RPMI7951 (cell line): ENCODE data around the gene OTUD7B. TPM values are rescaled to one million over a fixed set of nuclear protein-coding genes. Genes with fewer than 3 reads are reported as not detected.
"Not testable (repeated sequence)": the region's sequence is repeated elsewhere in the genome, so short reads cannot be mapped to it uniquely, and the experiment has no call there.

Source experiments
- DNase-seq: peaks from one replicate; pipeline ENCODE4 v3.0.0-alpha.2; 2012; ENCODE audit warnings: low read depth
- total RNA-seq: library from RNA; depleted of rRNA; stranded (reverse); fragments of >200 nt; shearing (Covaris generic); gene quantifications from 2 replicates; pipeline ENCODE4 v1.2.3, GENCODE V29; 2014

The OTUD7B gene
- total RNA-seq, 1 experiment from 2014 or later, result 7.2 TPM

DNA sequence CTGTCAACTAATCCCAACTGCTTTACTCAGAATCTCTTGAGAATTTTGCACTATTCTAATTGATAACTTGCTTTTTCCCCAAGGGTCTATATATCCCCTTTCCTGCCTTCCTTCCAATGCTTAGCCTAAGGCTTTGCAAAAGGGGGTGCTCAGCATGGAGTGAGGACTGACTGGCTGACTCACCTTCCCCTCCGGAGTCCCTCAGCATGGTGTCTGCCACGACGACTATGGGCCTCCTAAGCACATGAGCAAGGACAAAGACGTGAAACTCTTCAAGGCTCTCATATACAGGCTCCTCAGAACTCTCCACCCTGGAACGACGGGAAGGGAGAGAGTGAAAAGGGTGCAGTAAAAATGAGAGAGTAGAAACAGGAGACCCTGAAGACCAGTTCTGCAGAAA is 60.6 kb downstream of the OTUD7B start:
- DNase-seq, result no peak

DNA sequence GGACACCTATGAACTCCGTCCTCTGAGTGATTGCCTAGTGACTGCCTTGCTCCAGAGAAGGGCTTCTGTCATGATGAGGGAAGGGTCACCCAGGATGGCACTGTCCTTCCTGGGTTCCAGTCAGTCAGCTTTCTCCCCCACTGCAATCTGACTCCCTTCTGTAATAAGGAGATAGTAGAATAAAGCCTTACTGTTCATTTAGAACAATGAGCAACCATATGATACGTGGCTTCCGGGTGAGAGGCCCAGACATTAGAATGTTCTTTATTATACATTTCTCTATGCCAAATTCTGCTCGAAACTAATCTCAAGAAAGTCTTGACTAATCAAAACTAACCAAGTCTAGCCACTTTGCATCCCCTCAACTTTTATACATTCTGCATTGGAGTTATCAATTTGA is 65.3 kb downstream of the OTUD7B start:
- DNase-seq, result no peak

DNA sequence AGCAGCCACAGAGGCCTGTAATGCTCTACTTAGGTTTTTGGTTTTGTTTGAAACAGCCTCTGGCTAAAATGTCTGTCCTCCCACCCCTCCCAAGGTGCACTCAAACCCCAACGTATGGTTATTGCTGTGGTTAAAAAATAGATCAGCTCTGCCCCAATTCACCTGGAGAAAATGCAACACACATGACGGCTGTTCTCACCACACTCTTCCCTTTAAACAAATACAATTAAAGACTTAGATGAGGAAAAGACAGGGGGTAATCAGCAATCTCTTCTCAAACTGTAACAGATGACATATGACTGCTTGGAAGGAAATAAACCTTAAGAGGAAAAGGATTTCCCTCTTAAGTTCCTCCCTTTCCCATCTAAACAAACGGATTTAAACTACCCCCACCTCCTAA is 67.6 kb downstream of the OTUD7B start:
- DNase-seq, result no peak

DNA sequence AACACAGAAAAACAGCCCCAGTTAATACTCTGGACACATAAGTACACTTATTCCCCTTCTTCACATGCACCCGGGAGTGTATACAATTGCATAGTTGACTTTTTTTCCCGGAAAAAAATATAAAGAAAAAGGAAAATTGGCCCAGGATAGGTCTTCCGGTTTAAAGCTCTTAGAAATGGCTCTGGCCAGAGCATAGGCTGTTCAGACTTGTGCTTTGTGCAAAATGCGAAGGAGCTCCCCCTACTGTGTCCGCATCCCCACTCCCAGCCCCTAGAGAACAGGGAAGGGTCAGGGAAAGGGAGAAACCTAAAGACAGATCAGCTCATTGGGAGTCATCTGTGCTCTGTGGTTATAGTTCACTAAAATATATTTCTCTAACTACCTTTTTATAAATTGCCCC is 68.3 kb downstream of the OTUD7B start:
- peak; percentile 13 for DNase-seq

DNA sequence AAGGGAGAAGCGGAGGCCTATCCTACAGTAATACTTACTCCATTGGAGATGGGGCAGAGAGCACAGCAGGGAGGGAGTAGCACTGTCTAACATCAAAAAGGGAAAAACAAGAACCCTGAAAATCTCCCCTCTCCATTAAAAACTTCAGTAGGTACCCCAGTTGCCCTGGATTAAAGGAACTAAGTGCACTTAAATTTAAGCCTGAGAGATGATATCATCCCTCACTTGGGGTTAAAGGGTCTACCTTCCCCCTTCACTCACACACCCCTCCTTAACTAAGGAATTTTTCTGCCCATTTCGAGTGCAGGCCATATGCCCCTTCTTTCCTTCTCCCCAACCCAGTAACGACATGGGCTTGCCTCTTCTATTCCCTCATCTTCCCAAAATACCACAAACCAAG is 70.1 kb downstream of the OTUD7B start:
- DNase-seq, result no peak

DNA sequence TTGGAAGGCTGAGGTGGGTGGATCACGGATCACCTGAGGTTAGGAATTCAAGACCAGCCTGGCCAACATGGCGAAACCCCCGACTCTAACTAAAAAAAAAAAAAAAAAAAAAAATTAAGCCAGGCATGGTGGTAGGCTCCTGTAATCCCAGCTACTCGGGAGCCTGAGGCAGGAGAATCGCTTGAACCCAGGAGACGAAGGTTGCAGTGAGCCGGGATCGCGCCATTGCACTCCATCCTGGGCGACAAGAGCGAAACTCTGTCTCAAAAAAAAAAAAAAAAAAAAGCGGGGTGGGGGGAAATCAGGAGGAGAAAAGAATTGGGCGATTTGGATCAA is 71.9 kb downstream of the OTUD7B start:
- DNase-seq, result not testable (repeated sequence)

DNA sequence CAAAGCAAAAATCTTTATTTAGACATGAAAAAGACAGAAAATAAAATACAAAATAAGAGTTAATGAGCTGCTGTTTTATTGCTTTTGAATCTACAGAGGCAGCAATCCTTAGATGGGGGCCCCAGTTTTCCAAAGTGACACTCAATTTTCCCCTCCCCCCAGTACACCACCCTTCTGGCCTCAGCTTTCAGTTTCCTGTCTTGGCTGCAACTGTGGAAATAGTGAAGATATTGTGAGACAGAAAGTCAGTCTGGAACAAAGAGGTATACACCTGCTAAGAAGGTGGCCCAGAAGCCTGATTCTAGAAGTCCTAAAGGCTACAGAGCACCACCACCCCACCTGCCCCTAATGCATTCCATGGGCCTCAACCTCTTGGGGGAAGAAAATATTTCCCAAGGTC is 72.8 kb downstream of the OTUD7B start:
- no peak for DNase-seq

DNA sequence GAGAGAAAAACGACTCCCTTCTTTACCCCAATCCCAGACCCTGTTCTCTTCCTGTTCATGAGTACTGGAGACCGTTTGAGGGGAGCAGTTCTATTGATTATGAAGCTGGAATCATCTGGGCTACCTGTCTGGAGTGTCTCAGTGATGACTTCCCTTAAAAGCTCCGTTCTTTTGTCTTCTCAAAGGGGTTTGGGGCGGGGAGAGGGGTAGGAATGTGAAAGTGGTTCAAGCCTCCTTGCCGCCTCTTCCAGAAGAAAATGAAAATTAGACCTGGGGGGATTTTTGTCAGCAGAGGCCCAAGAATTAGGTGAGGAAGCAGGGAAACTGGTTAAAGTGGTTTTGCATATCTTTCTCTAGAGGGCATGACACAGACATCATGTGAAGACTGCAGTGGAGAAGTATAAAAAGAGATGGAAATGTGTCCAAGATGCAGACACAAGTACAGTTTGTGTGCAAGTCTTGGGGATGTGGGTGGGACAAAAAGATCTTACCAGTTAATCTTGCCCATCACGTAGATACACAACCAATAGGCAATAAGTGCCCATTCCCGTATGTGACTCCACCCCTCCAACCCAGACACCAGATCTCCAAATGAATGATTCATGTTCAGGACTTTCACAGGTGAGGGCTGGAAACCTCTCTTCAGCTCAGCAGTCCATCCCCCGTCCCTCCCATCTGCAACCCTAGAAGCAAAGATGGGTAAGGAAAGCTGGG is 73.4 kb downstream of the OTUD7B start:
- peak; percentile 65 for DNase-seq

DNA sequence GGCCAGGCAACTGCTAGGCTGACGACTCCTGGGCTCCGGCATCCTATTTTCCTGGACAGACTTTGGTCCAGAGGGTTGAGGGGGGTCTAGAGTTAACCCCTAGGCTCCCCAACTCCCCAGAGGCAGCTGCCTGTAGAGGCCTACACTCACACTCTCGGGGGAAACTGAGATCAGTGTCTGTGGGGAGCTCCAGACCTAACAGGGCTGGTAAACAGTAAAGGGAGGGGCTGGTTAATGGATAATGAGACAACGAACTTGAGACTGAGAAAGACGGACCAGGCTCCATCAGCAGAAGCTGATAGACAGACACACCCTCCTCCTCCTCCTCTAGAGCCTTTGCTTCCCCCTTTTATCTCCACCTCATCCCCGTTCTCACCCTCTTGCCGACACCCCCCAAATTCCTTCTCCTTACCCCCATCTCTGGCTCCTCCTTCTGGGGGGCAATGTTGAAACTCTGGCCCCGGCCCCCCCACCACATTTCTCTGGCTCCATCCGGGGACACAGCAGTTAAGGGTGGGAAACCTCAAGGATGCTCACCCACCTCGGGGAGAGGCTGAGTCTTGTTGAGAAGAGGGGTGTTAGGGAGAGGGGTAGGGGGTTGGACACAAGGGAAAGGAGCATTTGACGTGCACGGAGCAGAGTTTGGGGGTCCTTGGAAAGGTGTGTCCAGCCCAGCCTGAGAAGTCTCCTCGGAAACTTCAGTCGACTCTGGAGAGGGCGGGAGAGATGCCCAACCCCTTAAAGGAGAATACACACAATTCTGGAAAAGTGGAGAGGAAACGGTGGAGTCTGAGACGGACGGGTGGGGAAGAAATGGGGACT is 74.1 kb downstream of the OTUD7B start, which contains the start of gene MTMR11:
Gene MTMR11, minus strand, starts transcription at position 710 of the 822 bp plus-strand sequence. Its CDS starts 232 bp downstream, at position 478.
- peak; percentile 45 for DNase-seq

- DNase-seq, result no peak
These were observed 76.2 kb downstream of the OTUD7B start for GRCh38 chr1:149934356-149934755.

GRCh38 chr1:149933208-149933607 is 77.3 kb downstream of the OTUD7B start:
- no peak for DNase-seq

DNA sequence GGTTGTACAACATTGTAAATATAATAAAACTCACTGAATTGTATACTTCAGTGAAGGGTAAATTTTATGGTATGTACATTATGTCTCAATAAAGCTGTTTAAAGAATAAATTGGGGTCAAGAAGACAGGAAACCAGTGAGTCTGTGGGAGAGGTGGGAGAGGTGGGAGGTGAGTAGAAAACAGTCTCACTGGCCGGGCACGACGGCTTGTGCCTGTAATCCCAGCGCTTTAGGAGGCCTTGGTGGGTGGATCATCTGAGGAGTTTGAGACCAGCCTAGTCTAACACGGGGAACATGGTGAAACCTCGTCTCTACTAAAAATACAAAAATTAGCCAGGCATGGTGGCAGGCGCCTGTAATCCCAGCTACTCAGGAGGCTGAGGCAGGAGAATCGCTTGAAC is 78.1 kb downstream of the OTUD7B start:
- no peak for DNase-seq

DNA sequence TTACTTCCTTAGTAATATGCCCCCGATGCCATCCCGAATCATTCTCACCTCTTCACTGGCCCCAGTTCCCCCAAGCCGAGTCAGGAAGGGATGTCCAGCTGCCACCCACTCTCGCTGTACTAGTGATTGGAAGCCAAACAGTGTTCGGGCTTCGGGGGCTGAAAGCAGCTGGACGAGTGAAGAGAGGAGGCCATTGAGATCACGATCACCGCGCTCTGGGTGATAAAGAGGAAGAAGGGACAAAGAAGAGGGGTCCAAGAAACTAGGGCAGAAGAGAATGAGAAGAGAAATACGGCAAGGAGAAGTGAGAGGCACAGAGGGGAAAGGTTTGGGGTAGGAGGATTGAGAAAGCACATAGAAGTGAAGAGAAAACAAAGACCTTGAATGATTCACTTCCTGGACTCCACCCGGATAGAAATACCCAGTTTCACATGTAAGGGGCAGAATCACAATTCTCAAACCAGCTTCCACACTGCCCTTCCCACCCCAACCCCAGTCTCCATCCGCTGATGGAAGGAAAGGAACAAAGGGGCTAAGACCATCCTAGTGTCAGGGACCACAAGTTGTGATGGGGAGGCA is 79.2 kb downstream of the OTUD7B start:
- DNase-seq, result no peak

GRCh38 chr1:149929856-149930255 is 80.7 kb downstream of the OTUD7B start:
- no peak for DNase-seq

GRCh38 chr1:149928401-149928724 is 82.2 kb downstream of the OTUD7B start:
- no peak for DNase-seq

- DNase-seq, result peak; percentile 89
These were observed 82.7 kb downstream of the OTUD7B start, which contains the start of gene SF3B4 for GRCh38 chr1:149927563-149928400. TSS of gene SF3B4 (minus strand) at chr1:149927803. CDS start at chr1:149927759, 44 bp downstream.

DNA sequence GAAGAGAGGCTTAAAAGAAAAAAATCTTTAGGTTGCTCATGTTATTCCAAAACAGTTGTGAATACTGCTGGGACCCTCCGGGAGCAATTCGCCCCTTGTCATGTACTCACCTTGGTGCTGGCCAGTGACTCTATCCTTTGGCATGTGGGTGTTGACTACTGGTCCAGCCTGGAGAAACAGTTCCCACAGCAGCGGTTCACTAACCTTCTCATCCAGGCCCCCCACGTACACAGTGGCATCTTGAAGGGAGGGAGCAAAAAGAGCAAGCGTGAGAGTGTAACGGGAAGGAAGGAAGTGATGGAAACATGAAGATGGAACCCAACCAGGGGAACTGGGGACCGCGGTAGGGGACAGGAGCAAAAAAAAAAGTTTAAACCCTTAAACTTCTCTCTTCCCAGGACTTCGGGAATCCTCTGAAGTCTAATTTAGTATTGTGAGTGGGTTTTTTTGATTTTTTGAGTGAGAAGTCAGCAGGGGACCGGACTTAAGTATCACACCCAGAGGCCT is 83.4 kb downstream of the OTUD7B start:
- DNase-seq, result no peak

- DNase-seq, result no peak
These were observed 84.2 kb downstream of the OTUD7B start for GRCh38 chr1:149926296-149926695.

GRCh38 chr1:149925751-149926150 is 84.8 kb downstream of the OTUD7B start:
- DNase-seq, result no peak

DNA sequence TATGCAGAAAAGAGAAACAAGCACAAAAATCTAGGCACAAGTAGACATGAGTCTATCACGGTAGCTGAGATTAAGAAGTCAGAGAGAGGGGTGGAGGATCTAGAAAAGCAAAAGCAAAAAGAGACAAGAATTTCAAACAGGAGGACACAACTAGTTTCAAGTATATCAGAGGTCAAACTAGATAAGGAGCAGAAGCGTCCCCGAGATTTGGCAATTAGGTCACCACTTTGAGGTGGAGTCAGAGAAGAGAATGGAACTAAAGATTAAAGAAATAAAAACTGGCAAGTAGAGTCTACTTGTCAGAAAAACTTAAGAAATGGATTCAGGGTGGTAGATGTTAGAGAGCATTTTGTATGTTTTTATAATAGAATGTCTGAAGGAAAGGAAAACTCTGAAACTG is 85.2 kb downstream of the OTUD7B start:
- DNase-seq, result no peak

DNA sequence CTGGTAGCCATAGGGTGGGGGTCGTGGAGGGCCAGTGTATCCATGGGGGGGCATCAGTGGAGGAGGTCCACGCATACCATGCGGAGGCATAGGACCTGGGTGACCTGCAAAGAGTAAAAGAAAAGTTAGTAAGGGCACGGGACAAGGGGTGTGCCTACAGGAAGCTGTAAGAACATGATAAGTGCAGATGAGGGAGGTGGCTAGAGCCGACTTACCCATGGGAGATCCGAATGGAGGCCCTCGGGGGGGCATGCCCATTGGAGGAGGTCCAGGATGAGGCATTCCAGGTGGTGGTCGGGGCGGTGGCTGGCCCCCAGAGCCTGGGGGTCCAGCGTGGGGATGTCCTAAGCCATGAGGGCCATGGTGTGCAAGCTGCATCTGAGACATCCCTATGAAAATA is 86.9 kb downstream of the OTUD7B start:
- no peak for DNase-seq
